Raji (cell line): Measurements from ENCODE around the gene TMEM185A.
"Not testable (repeated sequence)": the region's sequence is repeated elsewhere in the genome, so short reads cannot be mapped to it uniquely, and the experiment has no call there.

Source experiments
- POLR2A ChIP-seq: IDR thresholded peaks from 2 replicates; pipeline ENCODE4 v1.6.1; 2011; ENCODE audit warnings: low read depth, low read length, control low read depth; ENCODE audit not compliant: insufficient read depth

Gene TMEM185A

GRCh38 chrX:149628280-149628679, 3.3 kb downstream of the TMEM185A start:
- TF ChIP-seq POLR2A: no peak

- TF ChIP-seq POLR2A: no peak
Observed at GRCh38 chrX:149618871-149619270, 12.7 kb downstream of the TMEM185A start.

- no peak for TF ChIP-seq POLR2A
Observed at GRCh38 chrX:149611623-149612175, 19.9 kb downstream of the TMEM185A start.

- TF ChIP-seq POLR2A: no peak
Observed at GRCh38 chrX:149610511-149610910, 21.1 kb downstream of the TMEM185A start.

GRCh38 chrX:149607699-149608098, 23.9 kb downstream of the TMEM185A start:
- TF ChIP-seq POLR2A: no peak

GRCh38 chrX:149595214-149595613, 36.4 kb downstream of the TMEM185A start, which contains the start of gene HSFX2:
HSFX2 (minus strand) TSS chrX:149595314; CDS start chrX:149594700, 614 bp downstream.
- not testable (repeated sequence) for TF ChIP-seq POLR2A

GRCh38 chrX:149587359-149587758, 44.2 kb downstream of the TMEM185A start, which contains the start of gene MAGEA9B:
MAGEA9B (minus strand) TSS chrX:149587459; CDS start chrX:149583179, 4,280 bp downstream.
- not testable (repeated sequence) for TF ChIP-seq POLR2A

- TF ChIP-seq POLR2A: no peak
Observed at GRCh38 chrX:149572743-149573142, 58.8 kb downstream of the TMEM185A start.

GRCh38 chrX:149571770-149572169, 59.8 kb downstream of the TMEM185A start:
- no peak for TF ChIP-seq POLR2A

- no peak for TF ChIP-seq POLR2A
Observed at GRCh38 chrX:149570668-149571067, 60.9 kb downstream of the TMEM185A start.

GRCh38 chrX:149569770-149570169, 61.8 kb downstream of the TMEM185A start:
- TF ChIP-seq POLR2A: no peak

- no peak for TF ChIP-seq POLR2A
Observed at GRCh38 chrX:149568701-149569296, 62.8 kb downstream of the TMEM185A start.

GRCh38 chrX:149567621-149568417, 63.8 kb downstream of the TMEM185A start:
- no peak for TF ChIP-seq POLR2A

- no peak for TF ChIP-seq POLR2A
Observed at GRCh38 chrX:149563359-149563758, 68.2 kb downstream of the TMEM185A start.

- not testable (repeated sequence) for TF ChIP-seq POLR2A
Observed at GRCh38 chrX:149549701-149550100, 81.9 kb downstream of the TMEM185A start, which contains the start of gene HSFX3. HSFX3 (minus strand) TSS chrX:149549924; CDS start chrX:149549852, 72 bp downstream.
